ES-I3 (cell line): Measurements from ENCODE around the gene IGF1.

Experiments used
- H3K36me3 ChIP-seq: 2 replicates; pipeline ENCODE4 v1.6.1; 2013; ENCODE audit warnings: mild to moderate bottlenecking, low read length, control low read depth, moderate library complexity; ENCODE audit not compliant: insufficient read depth
- H3K4me1 ChIP-seq: 2 replicates; pipeline ENCODE4 v1.6.1; 2013; ENCODE audit warnings: mild to moderate bottlenecking, control low read depth, low read length; ENCODE audit not compliant: insufficient read depth
- H3K9ac ChIP-seq: 2 replicates; pipeline ENCODE4 v1.6.1; 2013; ENCODE audit warnings: low read depth, mild to moderate bottlenecking, low read length, moderate library complexity
- H3K9me3 ChIP-seq: 2 replicates; pipeline ENCODE4 v1.6.1; 2013; ENCODE audit warnings: mild to moderate bottlenecking, low read length, moderate library complexity; ENCODE audit not compliant: control insufficient read depth, insufficient read depth

Gene IGF1

GRCh38 chr12:102437511-102437910 lies 42.9 kb downstream of the IGF1 start:
- H3K9me3 ChIP-seq = no peaks in the 10 kb centered on the region
- H3K36me3 ChIP-seq = no peaks in the 10 kb centered on the region
- H3K4me1 ChIP-seq = no peaks in the 10 kb centered on the region
- no peak overlapping the region for H3K9ac ChIP-seq

GRCh38 chr12:102436867-102437266 lies 43.5 kb downstream of the IGF1 start:
- Histone ChIP-seq H3K9ac (no peak overlapping the region), H3K9me3 (no peaks in the 10 kb centered on the region), H3K36me3 (no peaks in the 10 kb centered on the region), H3K4me1 (no peaks in the 10 kb centered on the region)

GRCh38 chr12:102435827-102436436 lies 44.4 kb downstream of the IGF1 start:
- H3K4me1 ChIP-seq = no peaks in the 10 kb centered on the region
- H3K9me3 ChIP-seq = no peaks in the 10 kb centered on the region
- no peak overlapping the region for H3K9ac ChIP-seq
- H3K36me3 ChIP-seq = no peaks in the 10 kb centered on the region

- Histone ChIP-seq H3K36me3 (no peaks in the 10 kb centered on the region), H3K9me3 (no peaks in the 10 kb centered on the region), H3K4me1 (no peaks in the 10 kb centered on the region), H3K9ac (no peak overlapping the region)
Measured at GRCh38 chr12:102433304-102433703, 47.1 kb downstream of the IGF1 start.

GRCh38 chr12:102430661-102431060 lies 49.7 kb downstream of the IGF1 start:
- H3K36me3 ChIP-seq = no peaks in the 10 kb centered on the region

GRCh38 chr12:102429211-102430154 lies 50.9 kb downstream of the IGF1 start:
- Histone ChIP-seq H3K4me1 (0 out of 2 replicates have a peak, but pooled peaks cover 6% of the 10 kb centered on the region), H3K9ac (no peak overlapping the region), H3K9me3 (no peaks in the 10 kb centered on the region), H3K36me3 (no peaks in the 10 kb centered on the region)

More at GRCh38 chr12:102430661-102431060, 49.7 kb downstream of the IGF1 start:
- Histone ChIP-seq H3K9me3 (no peaks in the 10 kb centered on the region), H3K9ac (no peak overlapping the region), H3K4me1 (0 out of 2 replicates have a peak, but pooled peaks cover 6% of the 10 kb centered on the region)

GRCh38 chr12:102427543-102427941 lies 52.8 kb downstream of the IGF1 start:
- no peaks in the 10 kb centered on the region for H3K9me3 ChIP-seq
- H3K36me3 ChIP-seq = no peaks in the 10 kb centered on the region
- H3K4me1 ChIP-seq = 0 out of 2 replicates have a peak, but pooled peaks cover 6% of the 10 kb centered on the region
- no peak overlapping the region for H3K9ac ChIP-seq

- Histone ChIP-seq H3K9ac (no peak overlapping the region), H3K9me3 (no peaks in the 10 kb centered on the region), H3K36me3 (no peaks in the 10 kb centered on the region), H3K4me1 (0 out of 2 replicates have a peak, but pooled peaks cover 6% of the 10 kb centered on the region)
Measured at GRCh38 chr12:102426599-102427542, 53.5 kb downstream of the IGF1 start.

- Histone ChIP-seq H3K9me3 (no peaks in the 10 kb centered on the region), H3K36me3 (no peaks in the 10 kb centered on the region), H3K4me1 (0 out of 2 replicates have a peak, but pooled peaks cover 6% of the 10 kb centered on the region), H3K9ac (no peak overlapping the region)
Measured at GRCh38 chr12:102425109-102426039, 55.0 kb downstream of the IGF1 start.

GRCh38 chr12:102423462-102423861 lies 56.9 kb downstream of the IGF1 start:
- Histone ChIP-seq H3K9ac (no peak overlapping the region), H3K4me1 (0 out of 2 replicates have a peak, but pooled peaks cover 6% of the 10 kb centered on the region), H3K36me3 (no peaks in the 10 kb centered on the region), H3K9me3 (no peaks in the 10 kb centered on the region)

- no peak overlapping the region for H3K9ac ChIP-seq
- H3K9me3 ChIP-seq = no peaks in the 10 kb centered on the region
- H3K36me3 ChIP-seq = no peaks in the 10 kb centered on the region
- 0 out of 2 replicates have a peak, but pooled peaks cover 6% of the 10 kb centered on the region for H3K4me1 ChIP-seq
Measured at GRCh38 chr12:102421802-102422583, 58.4 kb downstream of the IGF1 start.

- Histone ChIP-seq H3K9me3 (no peaks in the 10 kb centered on the region), H3K9ac (no peak overlapping the region), H3K36me3 (no peaks in the 10 kb centered on the region), H3K4me1 (no peaks in the 10 kb centered on the region)
Measured at GRCh38 chr12:102419094-102419764, 61.1 kb downstream of the IGF1 start.
